Middle frontal gyrus (tissue), 1 donor: ENCODE data around the gene NXPE4.

Experiments used
- DNase-seq: peaks from one replicate; pipeline ENCODE4 v3.0.0-alpha.2; 2015; ENCODE audit warnings: low spot score; ENCODE audit errors: extremely low spot score

The NXPE4 gene

DNA sequence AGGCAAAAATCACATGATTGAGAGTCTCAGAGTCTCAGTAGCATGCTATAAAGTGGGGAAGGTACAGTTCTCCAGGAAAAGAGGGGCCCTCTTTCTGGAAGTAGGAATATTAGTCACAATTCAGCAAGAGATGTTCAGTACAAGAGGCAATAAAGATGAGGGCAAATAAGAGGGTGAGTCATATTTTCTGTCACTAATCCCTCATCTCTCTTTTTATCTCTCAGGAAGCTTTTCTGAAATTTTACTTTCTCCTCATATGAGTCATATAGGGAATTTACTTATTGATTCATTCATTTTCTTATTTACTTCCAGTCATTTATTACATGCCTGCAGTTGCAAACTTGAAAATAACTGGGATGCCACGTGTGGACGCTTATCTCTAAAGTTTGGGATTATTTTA, 32.5 kb downstream of the NXPE4 start:
- DNase-seq = no peak

DNA sequence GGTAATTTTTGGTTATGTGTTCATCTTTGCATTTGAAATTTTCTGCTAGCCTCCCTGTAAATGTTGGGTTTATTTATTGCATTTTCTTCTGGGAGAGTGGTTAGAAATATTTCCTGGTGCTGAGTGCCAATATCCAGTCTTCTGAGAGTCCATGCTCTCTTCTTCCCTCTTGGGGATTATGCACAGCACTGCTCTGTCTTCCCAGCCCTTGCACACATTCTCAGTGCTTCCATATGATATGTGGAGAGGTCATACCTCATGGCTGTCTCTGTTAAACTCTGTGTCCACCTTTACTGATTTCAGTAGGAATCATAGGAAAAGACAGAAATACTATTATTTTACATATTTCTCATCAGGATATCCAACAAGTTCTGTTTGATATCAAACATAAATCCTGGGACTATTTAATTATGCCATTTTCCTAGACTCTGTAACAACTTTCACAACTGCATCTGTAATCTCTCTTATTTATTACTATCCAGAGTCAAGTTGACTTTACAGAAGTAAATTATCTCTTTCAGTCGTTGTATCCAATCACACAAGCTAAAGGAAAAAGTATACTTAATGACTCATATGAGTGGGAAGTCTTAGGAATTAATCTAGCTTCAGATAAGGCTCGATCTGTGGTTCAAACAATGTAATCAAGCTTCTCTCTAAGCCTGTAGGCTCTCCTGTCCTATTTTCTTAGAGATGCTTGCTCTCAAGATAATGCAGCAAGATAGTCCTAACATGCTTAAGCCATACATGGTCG, 33.2 kb downstream of the NXPE4 start:
- DNase-seq = no peak

DNA sequence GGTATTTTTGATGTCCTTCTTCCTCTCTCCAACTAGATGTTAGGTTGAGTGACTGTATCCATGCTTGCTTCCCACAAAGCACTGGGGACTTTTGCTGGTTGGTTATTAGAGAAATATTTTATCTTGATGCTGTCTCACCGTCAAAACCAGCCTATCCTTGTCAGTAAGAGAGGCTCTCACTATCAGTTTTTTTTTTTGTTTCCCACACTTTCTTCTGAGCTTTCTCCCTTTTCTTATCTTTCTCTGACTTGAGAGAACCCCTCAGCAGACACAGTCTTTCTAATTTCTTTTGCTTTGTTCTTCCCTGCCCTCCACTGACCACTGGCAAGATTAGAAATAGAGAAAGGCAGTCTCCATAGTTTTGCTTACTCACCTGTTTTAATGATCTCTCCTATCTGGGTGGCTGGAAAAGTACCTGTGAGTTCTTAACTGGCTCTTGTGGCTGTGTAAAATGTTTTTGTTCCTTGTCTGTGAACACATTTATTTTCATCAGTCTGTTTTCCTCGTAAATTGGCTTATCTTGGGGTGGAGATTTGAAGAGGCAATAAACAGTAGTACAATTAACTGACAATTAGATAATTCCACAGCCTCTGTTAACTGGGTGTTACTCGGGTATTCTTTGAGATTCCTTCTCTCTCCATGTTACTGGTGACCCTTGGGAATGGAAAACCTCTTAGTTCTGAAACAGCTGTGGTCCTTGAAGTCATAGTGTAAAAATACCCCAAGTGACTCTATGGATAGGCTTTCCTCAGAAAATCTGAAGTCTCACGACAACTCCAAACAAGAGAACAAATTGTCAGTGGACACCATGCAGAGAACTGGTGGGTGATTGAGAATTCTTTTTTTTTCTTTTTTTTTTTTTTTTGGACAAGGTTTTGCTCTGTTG, 35.9 kb downstream of the NXPE4 start, which contains the start of gene NXPE1:
NXPE1 (minus strand) TSS at position 457 of the 886 bp plus-strand sequence. CDS start 8,680 bp downstream, outside the sequence.
- no peak for DNase-seq

DNA sequence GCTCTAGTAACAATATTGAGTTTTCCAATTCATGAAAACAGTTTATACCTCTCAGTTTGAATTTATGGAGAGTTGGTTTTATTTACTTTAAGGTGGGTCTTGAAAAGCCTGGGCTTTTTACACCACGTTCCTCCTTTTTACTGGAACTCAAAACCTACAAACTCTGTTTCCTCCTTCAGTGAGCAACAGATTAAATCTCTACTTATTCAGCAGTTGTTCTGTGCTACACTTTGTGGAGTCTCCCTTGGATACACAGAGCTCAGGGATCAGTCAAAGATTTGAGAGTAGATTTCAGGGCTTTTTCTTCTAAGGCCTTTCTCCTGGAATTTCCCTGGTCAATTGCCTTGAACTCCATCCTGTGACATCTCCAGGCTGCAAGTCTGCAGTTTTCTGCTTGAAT, 39.5 kb downstream of the NXPE4 start:
- DNase-seq = no peak

DNA sequence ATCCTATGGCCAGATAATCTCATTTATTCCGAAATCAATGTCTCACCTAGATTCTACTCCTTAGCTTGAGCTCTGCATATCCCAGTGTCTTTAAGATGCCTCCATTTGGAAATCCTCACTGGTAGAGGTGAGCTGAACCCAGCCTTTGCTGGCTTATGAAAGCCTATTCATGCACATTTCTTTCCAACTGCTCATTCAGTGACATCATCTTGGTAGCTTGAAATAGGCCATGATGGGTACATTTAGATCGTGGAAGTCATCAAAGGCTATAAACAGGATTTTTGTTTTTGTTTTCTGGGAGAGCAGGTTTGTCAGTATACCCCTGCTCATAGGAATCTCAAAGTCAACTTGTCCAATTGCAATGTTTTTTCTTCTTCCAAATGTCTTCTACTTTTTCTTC, 41.9 kb downstream of the NXPE4 start:
- no peak for DNase-seq

DNA sequence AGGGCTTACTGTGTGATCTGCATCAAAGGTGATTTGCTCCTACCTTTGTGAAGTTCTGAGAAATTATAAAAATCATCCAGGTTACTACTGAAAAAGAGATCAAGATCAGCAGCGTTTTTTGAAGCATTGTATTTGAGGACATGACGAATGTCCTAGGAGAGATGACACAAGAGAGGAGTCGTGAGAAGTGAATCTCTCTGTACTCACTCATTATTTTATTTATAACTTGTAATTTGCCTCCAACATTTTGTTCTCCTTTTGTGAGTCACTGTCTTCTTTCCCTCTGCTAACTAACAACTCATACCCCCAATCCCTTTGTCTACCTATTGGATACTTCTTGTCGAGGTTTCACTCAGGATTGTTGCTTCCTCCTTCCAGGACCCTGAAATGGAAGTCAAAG, 44.5 kb downstream of the NXPE4 start:
- DNase-seq = no peak

DNA sequence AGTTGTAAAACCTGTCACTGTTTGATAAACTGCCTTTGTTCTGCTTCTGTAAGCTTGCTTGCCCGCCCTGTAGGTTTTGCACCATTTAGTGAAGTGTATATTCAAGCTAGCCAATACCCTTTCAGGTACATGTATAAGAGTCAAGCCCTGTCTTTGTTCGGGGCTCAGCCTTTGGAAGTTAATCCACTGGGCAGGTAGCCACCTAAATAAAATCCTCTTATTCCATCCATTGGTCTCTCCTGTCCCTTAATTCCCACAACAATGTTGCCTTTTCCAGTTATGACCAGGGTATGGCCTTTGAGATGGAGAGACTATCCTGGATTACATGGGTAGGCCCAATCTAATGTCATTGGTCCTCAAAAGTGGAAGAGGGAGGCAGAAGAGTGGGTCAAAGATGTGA, 69.9 kb downstream of the NXPE4 start:
- no peak for DNase-seq

DNA sequence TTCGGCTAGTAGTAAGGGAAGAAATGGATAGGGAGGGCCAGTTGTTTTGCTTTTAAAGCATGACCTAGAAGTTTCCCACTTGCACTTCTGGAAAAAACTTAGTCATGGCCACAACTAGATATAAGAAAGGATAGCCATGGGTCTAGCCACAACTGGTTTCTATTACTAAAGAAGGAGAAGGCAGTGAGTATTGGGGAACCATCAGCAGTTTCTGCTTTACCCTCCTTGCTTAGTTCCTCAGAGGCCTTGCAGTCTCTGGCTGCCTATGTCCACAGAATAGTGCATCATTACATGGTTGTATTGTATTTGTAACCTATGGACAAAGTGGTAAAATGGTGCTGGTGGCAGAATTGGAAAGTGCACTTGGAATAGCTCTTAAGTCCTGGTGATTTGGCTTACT, 71.5 kb downstream of the NXPE4 start:
- DNase-seq = no peak

DNA sequence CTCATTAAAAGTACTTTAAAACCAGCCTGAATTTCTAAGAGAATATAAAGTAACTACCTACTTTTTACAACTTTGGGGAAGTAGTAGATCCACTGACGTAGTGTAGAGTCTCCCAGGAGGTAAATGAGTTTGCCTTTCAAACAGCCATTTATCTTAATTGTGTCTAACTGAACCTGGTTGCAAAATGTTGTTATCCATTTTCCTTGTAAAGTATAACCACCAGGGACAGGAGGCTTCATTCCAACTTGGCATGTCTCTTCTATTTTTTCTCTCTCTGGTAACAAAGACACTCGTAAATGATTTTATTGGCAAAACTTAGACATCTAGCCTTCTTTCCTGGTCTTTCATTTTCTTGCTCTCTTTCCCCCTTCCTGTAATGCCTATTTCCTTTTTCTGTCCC, 72.8 kb downstream of the NXPE4 start:
- no peak for DNase-seq
